ENCODE data around the gene ARHGEF4. TPM values are rescaled to one million over a fixed set of nuclear protein-coding genes. Genes with fewer than 3 reads are reported as not detected.

The ARHGEF4 gene
- total RNA-seq, 1 experiment from 2014 or later: 26.6 TPM

GRCh38 chr2:130823886-130824491, 12.7 kb upstream of the ARHGEF4 start:
- TF ChIP-seq CTCF (IDR thresholded peaks at IDR 0.05 in 2 of 3, conservative IDR thresholded peaks at IDR 0.05 in 1 of 3; ENCODE audit: borderline replicate concordance in 1 of 3, insufficient read depth in 1 of 3, low read depth in 2 of 3, low read length in 2 of 3) (no peak), POLR2A (IDR thresholded peaks at IDR 0.05; ENCODE audit: borderline replicate concordance, extremely low read depth, insufficient read depth, insufficient read length) (no peak), MAX (IDR thresholded peaks at IDR 0.05) (no peak), SIN3A (IDR thresholded peaks at IDR 0.05; ENCODE audit: low read depth) (no peak), POLR2AphosphoS5 (IDR thresholded peaks at IDR 0.05; ENCODE audit: low read depth, low read length) (no peak), ELF1 (IDR thresholded peaks at IDR 0.05; ENCODE audit: borderline replicate concordance, low read depth) (no peak), ZNF274 (IDR thresholded peaks at IDR 0.05; ENCODE audit: low read depth, low read length) (no peak), EZH2phosphoT487 (IDR thresholded peaks at IDR 0.05; ENCODE audit: borderline replicate concordance) (no peak), ZBTB33 (IDR thresholded peaks at IDR 0.05; ENCODE audit: extremely low read depth, insufficient replicate concordance, low read length) (no peak), ZFX (IDR thresholded peaks at IDR 0.05) (no peak), TCF7L2 (IDR thresholded peaks at IDR 0.05; ENCODE audit: borderline replicate concordance, extremely low read depth, insufficient read depth, insufficient read length) (no peak), FOSL1 (IDR thresholded peaks at IDR 0.05; ENCODE audit: low read depth) (no peak), JUND (IDR thresholded peaks at IDR 0.05) (no peak), SRF (IDR thresholded peaks at IDR 0.05; ENCODE audit: low read depth) (no peak), CBX3 (IDR thresholded peaks at IDR 0.05; ENCODE audit: low read depth) (no peak), RAD21 (IDR thresholded peaks at IDR 0.05; ENCODE audit: low read depth) (no peak)
- Histone ChIP-seq H2AFZ (ENCODE audit: low read depth, low read length, poor library complexity, severe bottlenecking) (no peak overlapping the region), H3K79me2 (ENCODE audit: insufficient read depth, low read length) (no peaks in the 10 kb centered on the region), H3K9me3 (ENCODE audit: control insufficient read depth in 1 of 2, insufficient read depth in 1 of 2, low read depth in 1 of 2, low read length in 2 of 2) (no peaks in the 10 kb centered on the region), H3K4me2 (ENCODE audit: low read length) (peak overlapping the region; percentile 33), H3K36me3 (ENCODE audit: control insufficient read depth in 1 of 2, insufficient read depth in 2 of 2, low read length in 2 of 2) (no peaks in the 10 kb centered on the region), H3K4me1 (ENCODE audit: control insufficient read depth in 1 of 2, insufficient read depth in 2 of 2, low read length in 2 of 2) (peaks cover 0 to 35% of the 10 kb centered on the region in 2 experiments; a peak in 2 of 4 replicates), H3K4me3 (replicated peaks in 1 of 2; ENCODE audit: low read depth in 1 of 2, low read length in 2 of 2) (no peak overlapping the region), H3K27ac (ENCODE audit: low read depth, low read length) (no peak overlapping the region), H3K9me2 (ENCODE audit: insufficient read depth) (no peaks in the 10 kb centered on the region), H4K20me1 (ENCODE audit: insufficient read depth) (no peaks in the 10 kb centered on the region), H3K27me3 (ENCODE audit: insufficient read depth, low read length) (no peaks in the 10 kb centered on the region), H3K9ac (ENCODE audit: low read length) (no peak overlapping the region)
- ATAC-seq: no peak
- ChIA-PET CTCF (no interaction called here), RAD21 (ENCODE audit: low non-redundant PET in 1 of 2, low total read pairs in 2 of 2, uncharacterized antibody in 2 of 2, unreplicated experiment in 2 of 2) (no interaction called here), POLR2A (no interaction called here)
- DNase-seq (ENCODE audit: low read depth, low spot score): no peak
- intact Hi-C loops (cut with micrococcal nuclease): no loop called here
- BruUV-seq (replicated peaks): no TSS peak

All from HCT116 (cell line).